Limb (tissue), 2 donors: Measurements from ENCODE around the gene IGSF9B.

Source experiments
- DNase-seq, 2 donors: peaks; one replicate each; pipeline ENCODE4 v3.0.0-alpha.2; 2016; ENCODE audit errors: extremely low spot score in 2 of 2

The IGSF9B gene

DNA sequence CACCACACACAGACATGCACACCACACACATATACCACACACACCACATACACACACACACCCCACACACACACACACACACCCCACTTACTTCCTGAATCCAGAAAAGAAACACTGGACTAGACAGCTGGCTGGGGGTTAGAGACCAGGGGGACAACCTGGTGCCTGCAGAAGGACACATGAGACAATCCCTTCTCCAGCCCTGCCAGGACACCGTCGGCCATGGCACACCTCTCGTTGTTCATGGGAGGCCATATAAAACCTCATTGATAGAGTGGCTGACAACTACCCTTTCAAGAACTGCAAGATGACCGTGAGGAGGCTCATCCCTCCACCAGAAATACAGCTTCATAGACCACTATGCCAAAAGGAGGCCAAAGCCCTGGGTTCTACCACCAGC is 54.3 kb downstream of the IGSF9B start:
- DNase-seq: no peak

DNA sequence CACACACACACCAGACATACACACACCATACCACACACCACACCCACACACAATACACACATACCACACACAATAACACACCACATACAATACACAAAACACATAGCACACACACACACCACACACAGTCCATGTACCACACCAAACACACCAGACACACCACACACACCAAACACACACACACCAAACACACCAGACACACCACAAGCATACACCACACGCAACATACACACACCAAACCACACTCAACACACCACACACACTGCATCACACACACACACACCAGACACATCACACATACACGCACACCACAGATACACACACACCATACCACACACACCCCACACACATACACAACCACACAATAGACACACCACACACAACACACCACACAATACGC is 54.8 kb downstream of the IGSF9B start:
- no peak for DNase-seq

DNA sequence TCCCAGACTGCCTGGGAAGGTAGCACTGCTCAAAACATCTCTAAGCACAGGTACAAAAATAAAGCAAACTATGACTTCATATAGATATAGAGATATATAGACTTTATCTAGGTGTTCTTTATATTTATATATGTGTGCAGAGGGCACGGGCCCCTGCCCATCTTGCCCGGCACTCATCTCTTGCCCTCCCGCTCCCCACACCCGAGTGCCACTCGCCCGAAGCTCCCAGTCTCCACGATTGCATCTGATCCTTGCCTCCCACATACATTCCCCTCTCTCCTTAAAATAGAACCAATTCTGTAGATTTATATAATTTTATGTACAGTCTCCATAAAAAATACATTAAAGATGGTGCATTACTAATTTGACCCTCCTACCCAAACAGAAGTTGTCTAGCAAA is 55.5 kb downstream of the IGSF9B start:
- DNase-seq: peak in 1 of 2 donors; percentile 1

DNA sequence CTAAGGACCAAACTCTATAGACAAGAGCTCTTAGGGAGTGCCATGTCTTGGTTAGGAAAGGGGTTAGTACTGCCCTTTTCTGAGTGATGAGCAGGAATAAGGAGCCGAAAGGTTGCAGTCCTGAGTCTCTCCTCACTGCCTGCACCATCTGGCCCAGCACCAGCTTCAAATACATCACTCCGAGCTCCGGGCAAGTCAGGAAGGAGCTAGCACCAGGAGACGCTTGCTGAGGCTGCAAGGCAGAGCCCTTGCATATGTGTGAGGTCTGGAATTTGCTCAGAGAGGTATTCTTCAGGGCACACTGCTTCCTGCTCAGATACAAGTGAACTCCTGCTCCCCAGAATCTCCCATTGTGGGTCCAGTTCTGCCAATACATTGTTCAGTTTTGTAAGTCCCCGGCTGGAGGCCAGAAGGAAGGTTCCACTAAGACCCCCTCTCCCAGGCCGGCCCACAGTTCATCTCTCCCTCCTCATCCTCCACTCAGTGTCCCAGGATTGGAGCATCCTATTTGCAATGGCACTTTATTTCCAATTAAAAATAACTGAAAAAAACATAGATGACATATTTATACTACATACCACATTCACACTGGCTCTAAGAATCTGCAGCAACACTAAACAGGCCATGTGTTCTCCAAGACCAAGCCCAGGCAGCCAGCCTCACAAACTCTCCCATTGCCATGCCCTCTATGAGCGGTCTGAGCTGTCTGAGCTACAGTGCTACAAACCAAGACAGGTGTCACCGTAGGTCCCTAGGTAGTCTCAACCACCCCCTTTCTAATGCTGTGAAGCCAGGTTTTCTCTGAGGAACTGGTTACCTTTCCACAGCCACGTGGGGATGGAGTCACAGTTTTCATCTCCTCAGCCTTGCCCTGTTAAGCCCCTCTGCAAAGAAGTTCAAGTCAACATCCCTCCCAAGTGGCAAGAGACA is 56.3 kb downstream of the IGSF9B start:
- DNase-seq: peak in 1 of 2 donors; percentile 11

DNA sequence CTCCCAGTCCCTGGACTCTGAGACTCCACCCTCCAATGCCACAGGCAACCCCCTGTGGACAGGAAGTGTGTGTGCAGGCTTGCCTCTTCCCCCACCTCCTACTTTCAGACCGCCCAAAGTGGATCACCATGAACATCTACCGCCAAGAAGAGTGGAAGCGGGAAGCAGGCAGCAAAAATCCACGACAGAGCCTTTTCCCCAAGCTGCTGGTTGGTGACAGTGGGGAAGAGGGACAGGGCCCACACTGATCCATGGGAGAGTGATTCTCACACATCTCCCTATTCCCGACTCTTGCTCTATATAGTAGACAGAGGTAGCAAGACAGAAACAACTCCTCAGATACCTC is 58.0 kb downstream of the IGSF9B start:
- DNase-seq: no peak

DNA sequence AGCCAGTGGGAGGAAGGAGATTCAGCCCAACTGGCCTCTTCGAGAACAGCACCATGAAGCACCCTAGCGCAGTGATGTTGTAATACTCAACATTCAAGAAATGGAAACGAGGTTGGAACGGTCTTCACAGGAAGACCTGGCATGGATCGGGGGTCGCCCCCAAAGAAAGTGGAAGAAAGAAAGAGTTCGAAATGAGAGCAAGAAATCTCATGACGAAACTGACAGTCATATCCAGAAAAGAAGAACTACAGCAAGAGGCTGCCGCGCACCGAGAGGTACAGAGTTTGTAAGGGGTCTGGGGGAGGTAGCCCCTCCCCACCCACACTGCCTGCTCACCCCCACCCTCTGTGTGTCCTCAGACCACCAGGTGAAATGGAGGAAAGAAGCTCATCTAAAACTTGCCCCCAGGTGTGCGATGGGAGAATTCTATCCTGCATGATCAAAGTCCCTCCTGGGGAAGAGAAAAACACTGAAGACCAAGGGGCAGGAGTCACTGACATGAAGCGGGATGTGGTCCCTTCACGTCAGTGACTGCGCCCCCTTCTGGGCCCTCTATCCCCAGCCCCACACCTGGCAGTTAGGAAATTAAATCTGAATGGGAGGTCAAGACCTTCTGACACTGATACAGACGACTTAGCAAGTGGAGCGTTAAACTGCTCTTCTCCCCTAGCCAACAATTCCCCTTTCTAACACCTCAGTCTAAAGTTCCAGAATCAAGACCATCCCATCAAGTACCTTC is 58.6 kb downstream of the IGSF9B start:
- DNase-seq: peak in 1 of 2 donors; percentile 9

DNA sequence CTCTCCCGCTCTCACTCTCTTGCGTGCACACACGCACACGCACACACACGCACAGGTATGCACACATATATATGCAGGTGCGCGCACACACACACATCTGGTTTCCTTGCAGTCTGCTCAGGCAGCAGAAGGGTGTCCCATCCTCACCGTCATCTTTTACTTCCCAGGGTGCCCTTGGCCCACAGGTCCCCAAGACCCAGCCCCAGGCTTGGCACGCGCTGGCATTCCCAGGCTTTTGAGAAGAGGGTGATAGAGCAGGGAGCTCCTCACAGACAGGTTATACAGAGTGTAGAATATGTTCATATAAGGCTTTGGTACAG is 59.5 kb downstream of the IGSF9B start:
- peak in 1 of 2 donors; percentile 7 for DNase-seq

DNA sequence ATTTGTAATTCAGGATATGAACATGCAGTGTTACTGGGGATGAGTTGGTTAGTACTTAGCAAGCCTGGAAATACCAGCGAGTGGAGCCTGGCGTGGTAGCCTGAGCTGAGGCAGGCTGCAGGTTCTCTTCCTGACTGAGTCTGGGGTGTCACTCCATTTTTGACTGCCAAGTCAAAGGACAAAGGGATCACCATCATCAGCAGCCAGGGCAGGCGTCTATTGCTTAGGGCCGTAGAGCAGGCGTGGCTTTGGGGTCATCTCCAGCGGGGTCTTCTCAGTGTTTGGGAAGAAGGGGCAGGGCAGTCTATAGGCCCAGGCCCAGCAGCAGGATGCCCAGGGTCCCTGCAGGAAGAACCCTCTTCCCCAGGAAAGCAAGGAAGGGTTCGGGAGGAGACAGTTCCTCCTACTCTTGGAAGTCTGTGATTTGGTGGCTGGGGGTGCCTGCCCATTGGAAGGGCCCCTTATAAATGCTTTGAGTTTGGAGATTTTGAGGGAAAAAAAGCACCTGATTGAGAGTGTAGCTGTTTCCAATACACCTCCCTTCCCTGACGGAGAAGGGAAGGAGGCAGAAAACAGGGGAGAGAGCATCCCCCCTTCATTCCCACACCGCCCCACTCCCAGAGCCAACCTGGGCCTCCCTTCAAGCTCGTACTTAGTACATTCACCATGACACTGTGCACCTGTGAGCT is 60.0 kb downstream of the IGSF9B start:
- DNase-seq: peak in 1 of 2 donors; percentile 18

DNA sequence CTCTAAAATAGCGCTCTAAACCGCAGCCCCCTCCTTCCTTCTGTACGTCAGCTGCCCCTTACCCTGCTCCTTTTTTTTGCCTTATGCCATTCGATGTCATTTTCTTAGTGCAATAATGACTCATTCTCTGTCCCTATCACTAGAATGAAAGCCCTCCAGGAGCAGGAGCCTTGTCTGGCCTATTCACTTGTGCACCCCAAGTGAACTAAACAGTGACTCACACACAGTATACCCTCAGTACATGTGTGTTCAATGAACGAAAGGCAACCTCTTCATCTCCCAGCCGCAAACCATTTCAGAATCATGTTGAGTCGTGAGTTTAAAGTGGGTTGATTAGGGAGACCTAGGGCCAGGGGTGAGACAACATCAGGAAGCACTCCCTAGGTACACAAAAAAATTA is 60.7 kb downstream of the IGSF9B start:
- DNase-seq: no peak

DNA sequence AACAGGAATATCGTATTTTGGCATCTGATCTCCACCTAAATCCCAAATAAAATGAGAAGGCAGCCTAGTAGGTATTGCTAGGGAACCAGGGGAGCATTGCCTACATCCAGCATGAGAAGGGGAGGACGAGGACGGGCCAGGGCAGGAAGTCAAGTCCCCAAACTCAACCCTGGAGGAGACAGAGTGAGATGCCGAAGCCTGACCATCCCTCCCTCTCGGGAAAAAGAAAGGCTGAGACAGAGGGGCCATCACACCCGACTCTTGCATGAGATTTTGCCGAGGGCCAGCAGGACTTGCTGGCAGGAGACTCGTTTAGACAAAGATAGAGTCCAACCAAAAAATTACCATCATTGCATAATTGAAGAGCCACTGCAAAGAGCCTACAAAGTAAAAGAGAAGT is 61.2 kb downstream of the IGSF9B start:
- DNase-seq: peak in 1 of 2 donors; percentile 13

DNA sequence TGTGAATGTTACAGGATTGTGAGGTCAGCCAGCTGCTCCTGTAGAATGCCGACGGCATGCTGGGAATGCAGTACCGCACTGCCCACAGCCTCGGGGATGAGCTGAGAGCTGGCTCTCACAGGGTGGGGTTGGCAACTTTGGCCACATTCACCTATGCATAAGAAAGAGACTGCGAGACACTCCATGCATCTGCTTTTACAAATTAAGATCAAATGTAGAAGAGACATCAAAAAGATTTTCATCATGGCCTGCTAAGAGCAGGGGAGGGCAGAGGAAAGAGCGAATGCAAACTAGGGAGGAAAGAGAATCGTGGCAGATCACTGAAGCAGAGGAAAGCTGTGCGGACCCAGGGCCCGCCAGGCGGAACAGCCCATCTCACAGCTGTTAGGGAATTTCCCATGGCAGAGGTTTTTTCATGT is 61.7 kb downstream of the IGSF9B start:
- DNase-seq: peak in 1 of 2 donors; percentile 27

DNA sequence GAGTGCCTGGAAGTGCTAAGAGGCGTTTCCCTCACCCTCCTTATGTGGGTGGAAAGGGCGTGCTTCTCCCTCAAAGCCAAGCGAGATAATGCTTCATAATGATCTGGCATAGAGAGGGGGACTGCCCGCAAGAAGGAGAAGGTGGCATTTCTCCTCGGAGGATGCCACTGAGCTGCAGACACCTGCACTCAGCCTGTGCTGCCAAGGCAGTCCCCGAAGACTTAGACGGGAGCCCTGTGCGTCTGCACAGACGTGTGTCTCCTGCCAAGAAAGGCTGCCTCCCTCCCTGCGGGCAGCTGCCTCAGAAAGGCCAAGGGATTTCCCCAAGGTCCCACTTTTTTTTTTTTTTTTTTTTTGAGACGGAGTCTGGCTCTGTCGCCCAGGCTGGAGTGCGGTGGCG is 63.4 kb downstream of the IGSF9B start:
- no peak for DNase-seq

DNA sequence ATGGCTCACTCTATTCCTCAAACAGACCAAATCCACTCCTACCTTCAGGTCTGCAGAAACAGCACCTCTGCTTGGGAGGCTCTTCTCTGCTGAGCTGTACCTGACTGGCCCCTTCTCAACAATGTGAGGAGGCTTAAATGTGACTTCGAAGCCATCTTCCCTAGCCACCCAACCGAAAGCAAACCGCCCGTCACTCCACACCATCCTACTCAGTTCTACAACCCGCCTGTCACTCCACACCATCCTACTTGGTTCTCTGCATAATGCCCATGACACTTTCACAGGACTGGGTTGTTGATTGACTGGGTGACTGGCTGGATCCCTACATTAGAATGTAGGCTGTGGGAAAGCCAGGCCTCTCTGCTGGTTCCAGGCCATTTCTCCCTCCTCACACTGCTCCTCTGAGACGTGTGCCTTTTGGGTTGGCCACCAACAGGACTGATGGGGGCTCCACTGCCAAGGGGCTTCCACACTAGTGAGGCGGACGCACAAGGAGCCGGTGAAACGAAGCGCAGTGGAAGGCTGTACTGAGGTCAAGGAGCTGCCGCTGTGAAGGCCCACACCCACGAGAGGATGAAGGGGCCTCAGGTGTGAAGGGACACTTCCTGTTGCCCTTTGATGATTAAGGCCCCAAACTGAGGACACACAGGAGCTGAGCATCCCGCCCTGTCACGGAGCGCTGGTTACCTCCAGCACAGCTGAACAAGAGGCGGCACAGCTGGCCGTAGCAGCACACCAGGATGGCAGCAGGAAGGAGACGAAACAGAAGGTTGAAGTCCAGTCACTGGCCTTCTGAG is 64.0 kb downstream of the IGSF9B start:
- DNase-seq: no peak

DNA sequence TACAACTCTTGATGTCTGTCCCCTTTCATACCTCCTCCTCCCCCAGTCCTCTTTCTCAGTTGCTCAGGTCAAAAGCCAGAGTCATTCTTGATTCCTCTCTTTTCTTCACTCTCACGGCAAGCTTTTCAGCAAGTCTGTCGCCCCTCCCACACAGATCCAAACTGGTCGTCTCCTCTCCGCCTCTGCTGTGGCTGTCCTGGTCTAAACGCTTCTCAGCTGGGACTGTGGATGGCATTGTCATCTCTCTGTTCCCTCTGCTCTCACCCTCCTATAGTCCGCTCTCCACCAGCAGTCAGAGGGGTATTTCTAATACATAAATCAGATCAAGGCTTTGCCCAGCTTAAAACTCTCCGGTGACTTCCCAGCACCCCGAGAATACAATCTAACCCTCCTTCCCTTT is 64.6 kb downstream of the IGSF9B start:
- DNase-seq: no peak

DNA sequence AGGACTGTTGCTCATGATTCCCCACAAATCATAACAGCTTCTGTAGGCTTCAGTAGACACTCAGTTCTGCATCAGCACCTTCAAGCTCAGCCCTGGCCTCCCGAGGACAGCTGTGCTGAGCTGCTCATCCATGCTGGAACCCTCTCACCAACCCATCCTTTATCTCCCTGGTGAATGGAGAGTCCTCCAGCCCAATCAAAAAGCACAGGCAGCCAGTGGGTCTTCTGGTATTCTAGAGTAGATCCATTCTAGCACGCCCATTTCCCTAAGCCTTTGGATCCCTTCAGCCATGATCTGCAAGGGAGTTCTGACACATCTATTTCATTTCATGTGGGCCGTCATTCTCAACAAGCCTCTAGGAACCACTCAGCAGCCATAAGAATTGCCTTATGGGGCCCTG is 66.9 kb downstream of the IGSF9B start:
- no peak for DNase-seq

DNA sequence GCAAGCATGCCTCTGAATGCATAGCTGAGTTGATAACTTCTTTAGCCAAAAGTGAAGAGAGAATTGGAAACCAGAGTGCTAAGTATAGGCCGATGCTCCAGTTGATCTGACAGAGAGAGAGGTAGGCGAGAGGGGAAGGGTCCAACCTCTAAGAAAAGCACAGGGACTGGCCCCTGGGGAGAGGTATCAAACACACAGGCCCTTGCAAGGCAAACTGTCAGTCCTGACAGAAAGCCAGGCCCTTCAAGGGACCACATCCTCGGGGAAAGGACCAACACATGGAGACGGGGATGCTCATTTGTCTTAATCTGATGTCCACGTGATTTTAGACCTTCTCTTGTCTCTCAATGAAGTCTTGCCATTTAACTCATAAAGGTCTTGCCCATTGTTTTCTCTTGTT is 67.6 kb downstream of the IGSF9B start:
- DNase-seq: no peak

DNA sequence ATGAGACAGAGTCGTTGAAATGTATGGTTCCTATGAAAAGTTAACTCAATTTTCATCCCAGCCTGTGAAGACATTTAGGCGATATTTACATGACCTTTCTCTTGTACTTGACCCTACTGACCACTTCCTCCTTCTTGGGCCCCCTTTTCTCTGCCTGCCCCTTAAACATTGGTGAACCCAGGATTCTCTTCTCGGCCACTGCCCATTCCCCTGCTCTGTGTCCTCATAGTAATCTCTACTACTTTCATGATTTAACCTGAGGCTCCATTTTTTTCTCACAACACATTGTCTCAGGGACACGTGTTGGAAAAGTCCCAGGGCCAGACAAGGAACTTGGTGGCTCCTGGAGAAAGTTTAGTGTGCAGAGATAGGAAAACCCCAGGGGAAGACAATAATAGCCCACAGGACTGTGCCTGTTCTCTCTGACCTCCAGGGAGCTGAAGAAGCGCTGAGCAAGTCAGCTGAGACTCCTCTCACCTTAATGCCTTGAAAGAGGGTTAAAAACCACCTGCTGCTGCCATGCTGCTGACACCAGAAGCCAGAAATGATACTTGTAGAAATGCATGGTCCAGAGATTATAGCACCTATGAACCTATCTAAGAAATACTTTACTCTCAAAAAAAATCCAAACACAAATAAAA is 69.0 kb downstream of the IGSF9B start:
- DNase-seq: no peak

DNA sequence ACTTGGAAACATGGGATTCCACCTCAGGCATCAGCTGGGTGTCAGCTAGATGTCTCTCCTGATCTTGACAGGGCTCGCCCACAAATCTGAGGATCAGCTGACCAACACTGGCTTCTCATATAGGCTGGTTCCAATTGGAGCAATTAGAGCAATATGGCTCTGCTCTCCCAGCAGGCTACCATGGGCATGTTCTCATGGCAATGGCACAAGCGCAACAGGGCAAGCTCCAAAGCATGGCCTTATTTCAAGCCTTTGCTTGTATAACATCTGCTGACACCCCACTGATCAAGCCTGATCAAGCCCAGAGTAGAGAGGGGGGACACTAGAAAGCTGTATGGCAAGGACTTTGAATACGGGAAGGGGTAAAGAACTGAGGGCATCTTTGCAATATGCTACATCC is 70.7 kb downstream of the IGSF9B start:
- DNase-seq: no peak

DNA sequence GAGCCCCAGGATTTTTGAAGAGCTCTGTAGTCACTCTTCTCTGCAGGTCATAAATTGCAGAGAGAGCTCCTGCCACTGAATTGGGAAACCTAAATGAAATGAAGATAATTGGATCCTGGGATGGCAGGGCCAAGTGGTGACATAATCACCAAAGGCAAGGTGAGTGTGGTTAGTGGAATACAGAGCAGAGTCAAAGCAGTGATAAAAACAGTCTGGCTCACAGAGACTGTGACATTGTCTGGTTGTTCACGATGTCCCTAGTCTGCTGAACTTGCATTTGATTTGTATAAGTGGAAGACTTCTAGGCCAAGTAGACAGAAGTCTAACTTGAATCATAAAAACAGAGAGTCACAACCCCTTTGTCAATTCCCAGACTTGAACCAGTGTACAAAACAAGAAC is 84.6 kb downstream of the IGSF9B start:
- DNase-seq: no peak

DNA sequence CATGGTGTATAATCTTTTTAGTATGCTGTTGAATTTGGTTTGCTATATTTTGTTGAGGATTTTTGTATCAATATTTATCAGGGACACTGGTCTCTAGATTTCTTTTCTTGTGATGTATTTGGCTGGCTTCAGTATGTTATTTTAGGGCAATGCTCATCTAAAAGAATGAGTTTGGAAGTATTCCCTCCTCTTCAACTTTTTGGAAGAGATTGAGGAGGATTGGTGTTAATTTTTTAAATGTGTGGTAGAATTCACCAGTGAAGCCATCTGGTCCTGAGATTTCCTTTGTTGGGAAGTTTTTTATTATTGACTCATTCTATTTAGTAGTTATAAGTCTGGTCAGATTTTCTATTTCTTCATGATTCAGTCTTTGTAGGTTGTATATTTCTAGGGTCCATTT is 89.3 kb downstream of the IGSF9B start:
- no peak for DNase-seq

DNA sequence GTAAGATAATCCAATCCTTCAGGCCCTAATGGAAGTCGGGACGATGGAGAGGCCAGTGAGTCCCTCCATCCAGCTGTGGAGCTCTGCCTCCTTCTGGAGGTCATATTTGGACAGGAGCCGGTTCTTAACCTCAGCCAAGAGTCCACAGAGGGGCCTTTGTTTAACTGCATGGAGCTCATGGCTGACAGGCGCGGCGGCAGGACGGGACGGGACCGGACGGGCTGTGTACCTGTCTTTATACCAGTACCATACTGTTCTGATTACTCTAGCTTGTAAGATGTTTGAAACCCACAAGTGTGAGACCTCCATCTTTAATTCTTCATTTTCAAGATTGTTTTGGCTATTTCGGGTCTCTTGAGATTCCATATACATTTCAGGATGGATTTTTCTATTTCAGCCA is 91.3 kb downstream of the IGSF9B start:
- no peak for DNase-seq
